ENCODE results near the gene LRRC41. TPM values are rescaled to one million over a fixed set of nuclear protein-coding genes. Genes with fewer than 3 reads are reported as not detected.
A peak's percentile ranks its signal among the peaks of the same experiment; 100 is the strongest.

LRRC41 gene
- total RNA-seq, 1 donor from 2014 or later = 104 TPM

- H3K4me3 ChIP-seq (ENCODE audit: low read depth, low read length) = no peak overlapping the region
- TF ChIP-seq, protein P1, sequence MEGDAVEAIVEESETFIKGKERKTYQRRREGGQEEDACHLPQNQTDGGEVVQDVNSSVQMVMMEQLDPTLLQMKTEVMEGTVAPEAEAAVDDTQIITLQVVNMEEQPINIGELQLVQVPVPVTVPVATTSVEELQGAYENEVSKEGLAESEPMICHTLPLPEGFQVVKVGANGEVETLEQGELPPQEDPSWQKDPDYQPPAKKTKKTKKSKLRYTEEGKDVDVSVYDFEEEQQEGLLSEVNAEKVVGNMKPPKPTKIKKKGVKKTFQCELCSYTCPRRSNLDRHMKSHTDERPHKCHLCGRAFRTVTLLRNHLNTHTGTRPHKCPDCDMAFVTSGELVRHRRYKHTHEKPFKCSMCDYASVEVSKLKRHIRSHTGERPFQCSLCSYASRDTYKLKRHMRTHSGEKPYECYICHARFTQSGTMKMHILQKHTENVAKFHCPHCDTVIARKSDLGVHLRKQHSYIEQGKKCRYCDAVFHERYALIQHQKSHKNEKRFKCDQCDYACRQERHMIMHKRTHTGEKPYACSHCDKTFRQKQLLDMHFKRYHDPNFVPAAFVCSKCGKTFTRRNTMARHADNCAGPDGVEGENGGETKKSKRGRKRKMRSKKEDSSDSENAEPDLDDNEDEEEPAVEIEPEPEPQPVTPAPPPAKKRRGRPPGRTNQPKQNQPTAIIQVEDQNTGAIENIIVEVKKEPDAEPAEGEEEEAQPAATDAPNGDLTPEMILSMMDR (conservative IDR thresholded peaks at IDR 0.05; ENCODE audit: low read depth, low read length) = no peak
- DNase-seq (ENCODE audit: low read depth) = no peak
These were observed 34.8 kb downstream of the LRRC41 start for GRCh38 chr1:46268578-46268977.

DNA sequence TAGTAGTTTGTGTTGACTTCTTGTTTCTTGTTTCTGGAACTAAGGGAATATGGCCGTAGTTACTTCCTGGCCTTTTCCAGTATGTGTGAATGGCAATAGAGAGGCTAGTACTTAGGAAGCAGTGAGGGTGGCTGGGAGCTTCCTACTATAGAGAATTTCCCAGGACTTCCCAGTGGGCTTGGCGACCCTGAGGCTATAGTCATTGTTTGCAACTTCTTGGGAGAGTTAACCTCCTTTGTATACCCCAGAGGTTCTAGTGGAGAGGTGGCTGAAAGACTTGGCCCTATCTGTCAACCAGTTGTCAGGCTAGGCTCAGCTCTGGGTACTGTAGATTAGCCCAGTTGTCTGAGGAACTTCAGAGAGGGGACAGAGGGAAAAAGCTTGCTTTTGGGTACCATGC lies 40.3 kb downstream of the LRRC41 start:
- TF ChIP-seq, protein P1 (conservative IDR thresholded peaks at IDR 0.05; ENCODE audit: low read depth, low read length) = no peak
- H3K4me3 ChIP-seq (ENCODE audit: low read depth, low read length) = no peak overlapping the region
- DNase-seq (ENCODE audit: low read depth) = no peak

- DNase-seq (ENCODE audit: low read depth) = no peak
- TF ChIP-seq, protein P1 (conservative IDR thresholded peaks at IDR 0.05; ENCODE audit: low read depth, low read length) = no peak
These were observed 40.9 kb downstream of the LRRC41 start for GRCh38 chr1:46262508-46262907.

GRCh38 chr1:46256523-46256922 lies 46.9 kb downstream of the LRRC41 start:
- TF ChIP-seq, protein P1 (conservative IDR thresholded peaks at IDR 0.05; ENCODE audit: low read depth, low read length) = no peak
- no peak overlapping the region for H3K4me3 ChIP-seq (ENCODE audit: low read depth, low read length)
- no peak for DNase-seq (ENCODE audit: low read depth)

More at GRCh38 chr1:46262508-46262907, 40.9 kb downstream of the LRRC41 start:
- H3K4me3 ChIP-seq (ENCODE audit: low read depth, low read length) = no peak overlapping the region

GRCh38 chr1:46254668-46255067 lies 48.7 kb downstream of the LRRC41 start:
- TF ChIP-seq, protein P1 (conservative IDR thresholded peaks at IDR 0.05; ENCODE audit: low read depth, low read length) = no peak
- no peak overlapping the region for H3K4me3 ChIP-seq (ENCODE audit: low read depth, low read length)
- DNase-seq (ENCODE audit: low read depth) = no peak

- TF ChIP-seq, protein P1 (conservative IDR thresholded peaks at IDR 0.05; ENCODE audit: low read depth, low read length) = peak; percentile 20
- H3K4me3 ChIP-seq (ENCODE audit: low read depth, low read length) = peak overlapping the region; percentile 69
- no peak for DNase-seq (ENCODE audit: low read depth)
These were observed 55.1 kb downstream of the LRRC41 start for GRCh38 chr1:46248122-46248920.
